Sigmoid colon (tissue), 4 donors: ENCODE data around the gene BMP10.

ENCODE experiments used
- CTCF ChIP-seq, 4 experiments: fragments of 450-650 bp in 3 of 4; fragments of 200-600 bp in 1 of 4; IDR thresholded peaks; one replicate each; pipeline ENCODE4 v1.5.1; 2016 to 2019; ENCODE audit warnings: antibody characterized with exemption in 4 of 4, mild to moderate bottlenecking in 3 of 4, moderate library complexity in 2 of 4
- EP300 ChIP-seq, 4 donors: sonication (generic); formaldehyde crosslinking; IDR thresholded peaks; one replicate each; pipeline ENCODE4 v1.6.1; 2017; ENCODE audit warnings: antibody characterized with exemption in 4 of 4
- POLR2A ChIP-seq, 2 donors: fragments of 450-650 bp; IDR thresholded peaks; one replicate each; pipeline ENCODE4 v1.6.1; 2016; ENCODE audit warnings: antibody characterized with exemption in 2 of 2, mild to moderate bottlenecking in 2 of 2, moderate library complexity in 2 of 2

GRCh38 chr2:68911709-68912108 is 40.5 kb upstream of the BMP10 start:
- TF ChIP-seq CTCF (IDR thresholded peaks at IDR 0.05) = no peak
- no peak for TF ChIP-seq POLR2A (IDR thresholded peaks at IDR 0.05)
- TF ChIP-seq EP300 (IDR thresholded peaks at IDR 0.05) = no peak
